ENCODE measurements around the gene DAP. TPM values are rescaled to one million over a fixed set of nuclear protein-coding genes. Genes with fewer than 3 reads are reported as not detected.

The DAP gene
- total RNA-seq, 3 donors from 2014 or later (not counting 1 experiment from before 2014, with no cell fraction given): 38.4 to 48.9 (median 44.9) TPM

- Histone ChIP-seq H3K27ac (ENCODE audit: low read length) (no peak overlapping the region), H3K36me3 (ENCODE audit: control insufficient read depth, insufficient read depth, low read length) (no peaks in the 10 kb centered on the region), H3K27me3 (ENCODE audit: control insufficient read depth, insufficient read depth, low read length) (no peaks in the 10 kb centered on the region), H3K4me3 (ENCODE audit: low read length) (no peak overlapping the region), H3K9me3 (ENCODE audit: control insufficient read depth, insufficient read depth, low read length) (no peaks in the 10 kb centered on the region), H3K4me1 (ENCODE audit: control insufficient read depth, insufficient read depth, low read length) (peaks cover 19% of the 10 kb centered on the region)
- Mint-ChIP-seq H3K9me3 (no peaks in the 10 kb centered on the region), H3K27ac (no peak overlapping the region), H3K4me1 (peaks cover 43 to 46% of the 10 kb centered on the region in 2 donors), H3K27me3 (ENCODE audit: low read depth in 2 of 2) (no peaks in the 10 kb centered on the region), H3K4me3 (no peak overlapping the region), H3K36me3 (no peaks in the 10 kb centered on the region)
- no peak for TF ChIP-seq CTCF (IDR thresholded peaks at IDR 0.05)
- ATAC-seq: no peak
- no peak for DNase-seq
- WGBS (ENCODE audit: insufficient coverage): 88% methylated on average over 5 of the region's 7 CpGs
- intact Hi-C loops (cut with micrococcal nuclease): no loop called here
Observed at GRCh38 chr5:10702911-10703491, 58.0 kb downstream of the DAP start.

- Mint-ChIP-seq H3K9me3 (no peaks in the 10 kb centered on the region), H3K27ac (no peak overlapping the region), H3K4me1 (peaks cover 43 to 44% of the 10 kb centered on the region in 2 donors), H3K27me3 (ENCODE audit: low read depth in 2 of 2) (no peaks in the 10 kb centered on the region), H3K4me3 (no peak overlapping the region), H3K36me3 (no peaks in the 10 kb centered on the region)
- Histone ChIP-seq H3K9me3 (ENCODE audit: control insufficient read depth, insufficient read depth, low read length) (no peaks in the 10 kb centered on the region), H3K4me3 (ENCODE audit: low read length) (no peak overlapping the region), H3K4me1 (ENCODE audit: control insufficient read depth, insufficient read depth, low read length) (peaks cover 19% of the 10 kb centered on the region), H3K36me3 (ENCODE audit: control insufficient read depth, insufficient read depth, low read length) (no peaks in the 10 kb centered on the region), H3K27me3 (ENCODE audit: control insufficient read depth, insufficient read depth, low read length) (no peaks in the 10 kb centered on the region), H3K27ac (ENCODE audit: low read length) (no peak overlapping the region)
- TF ChIP-seq CTCF (IDR thresholded peaks at IDR 0.05): no peak
- no peak for ATAC-seq
- intact Hi-C loops (cut with micrococcal nuclease): no loop called here
- WGBS (ENCODE audit: insufficient coverage): 95% methylated on average over 9 of the region's 9 CpGs
- DNase-seq: no peak
Observed at GRCh38 chr5:10702040-10702629, 58.9 kb downstream of the DAP start.

GRCh38 chr5:10701567-10702039 is 59.4 kb downstream of the DAP start:
- intact Hi-C loops (cut with micrococcal nuclease): no loop called here
- TF ChIP-seq CTCF (IDR thresholded peaks at IDR 0.05): peak; percentile 72
- ATAC-seq: peak in 2 of 3 donors; percentile 45 to 65

More at GRCh38 chr5:10701567-10702039, 59.4 kb downstream of the DAP start:
- Mint-ChIP-seq H3K4me3 (no peak overlapping the region), H3K27me3 (ENCODE audit: low read depth in 2 of 2) (no peaks in the 10 kb centered on the region), H3K4me1 (peaks cover 44 to 46% of the 10 kb centered on the region in 2 donors), H3K27ac (no peak overlapping the region), H3K9me3 (no peaks in the 10 kb centered on the region), H3K36me3 (no peaks in the 10 kb centered on the region)
- WGBS (ENCODE audit: insufficient coverage): 65% methylated on average over 6 of the region's 6 CpGs
- peak in 1 of 2 donors; percentile 60 for DNase-seq
- no peaks in the 10 kb centered on the region for H3K9me3 ChIP-seq (ENCODE audit: control insufficient read depth, insufficient read depth, low read length)
- H3K36me3 ChIP-seq (ENCODE audit: control insufficient read depth, insufficient read depth, low read length): no peaks in the 10 kb centered on the region
- no peak overlapping the region for H3K4me3 ChIP-seq (ENCODE audit: low read length)
- H3K27ac ChIP-seq (ENCODE audit: low read length): no peak overlapping the region
- peaks cover 19% of the 10 kb centered on the region for H3K4me1 ChIP-seq (ENCODE audit: control insufficient read depth, insufficient read depth, low read length)
- H3K27me3 ChIP-seq (ENCODE audit: control insufficient read depth, insufficient read depth, low read length): no peaks in the 10 kb centered on the region

Data from natural killer cell (primary cell).